Muscle of arm (tissue), 12 donors: Measurements from ENCODE around the gene IFNE. TPM values are rescaled to one million over a fixed set of nuclear protein-coding genes. Genes with fewer than 3 reads are reported as not detected.

Experiments
- polyA plus RNA-seq, 12 donors: library from polyadenylated mRNA; unstranded; fragments of 120-200 nt; gene quantifications; one replicate each; pipeline ENCODE4 v1.2.1, GENCODE V29; 2013; ENCODE audit not compliant: insufficient read length in 12 of 12

Gene IFNE
- polyA plus RNA-seq, 12 donors, result 0.12 TPM; not detected in 11

Other genes starting within 250 kb of the IFNE start
- not detected for gene IFNA14, start 242.3 kb downstream of the IFNE start, polyA plus RNA-seq
- gene IFNA5, start 177.0 kb downstream of the IFNE start, polyA plus RNA-seq, result not detected
- gene KLHL9, start 146.9 kb downstream of the IFNE start, polyA plus RNA-seq, result 10 to 100 TPM in 11 of 12 donors, not detected in 1; 20.0 to 33.8 (median 24.1) TPM
- gene IFNA6, start 131.4 kb downstream of the IFNE start, polyA plus RNA-seq, result not detected
- gene IFNA13, start 114.3 kb downstream of the IFNE start, polyA plus RNA-seq, result not detected
- not detected for gene IFNA2, start 96.9 kb downstream of the IFNE start, polyA plus RNA-seq
- not detected for gene IFNA8, start 73.2 kb downstream of the IFNE start, polyA plus RNA-seq
- not detected for gene IFNA1, start 41.9 kb downstream of the IFNE start, polyA plus RNA-seq